GM12801 (cell line): ENCODE results near the gene RNF113A.

Experiments
- TF ChIP-seq, protein P1 (sequence below): IDR thresholded peaks from one replicate; pipeline ENCODE4 v1.5.1; 2011; ENCODE audit warnings: control low read depth; ENCODE audit not compliant: insufficient read length; ENCODE audit errors: extremely low read depth

The RNF113A gene

GRCh38 chrX:119853444-119853843 is 18.1 kb downstream of the RNF113A start:
- TF ChIP-seq, protein P1, sequence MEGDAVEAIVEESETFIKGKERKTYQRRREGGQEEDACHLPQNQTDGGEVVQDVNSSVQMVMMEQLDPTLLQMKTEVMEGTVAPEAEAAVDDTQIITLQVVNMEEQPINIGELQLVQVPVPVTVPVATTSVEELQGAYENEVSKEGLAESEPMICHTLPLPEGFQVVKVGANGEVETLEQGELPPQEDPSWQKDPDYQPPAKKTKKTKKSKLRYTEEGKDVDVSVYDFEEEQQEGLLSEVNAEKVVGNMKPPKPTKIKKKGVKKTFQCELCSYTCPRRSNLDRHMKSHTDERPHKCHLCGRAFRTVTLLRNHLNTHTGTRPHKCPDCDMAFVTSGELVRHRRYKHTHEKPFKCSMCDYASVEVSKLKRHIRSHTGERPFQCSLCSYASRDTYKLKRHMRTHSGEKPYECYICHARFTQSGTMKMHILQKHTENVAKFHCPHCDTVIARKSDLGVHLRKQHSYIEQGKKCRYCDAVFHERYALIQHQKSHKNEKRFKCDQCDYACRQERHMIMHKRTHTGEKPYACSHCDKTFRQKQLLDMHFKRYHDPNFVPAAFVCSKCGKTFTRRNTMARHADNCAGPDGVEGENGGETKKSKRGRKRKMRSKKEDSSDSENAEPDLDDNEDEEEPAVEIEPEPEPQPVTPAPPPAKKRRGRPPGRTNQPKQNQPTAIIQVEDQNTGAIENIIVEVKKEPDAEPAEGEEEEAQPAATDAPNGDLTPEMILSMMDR = no peak

DNA sequence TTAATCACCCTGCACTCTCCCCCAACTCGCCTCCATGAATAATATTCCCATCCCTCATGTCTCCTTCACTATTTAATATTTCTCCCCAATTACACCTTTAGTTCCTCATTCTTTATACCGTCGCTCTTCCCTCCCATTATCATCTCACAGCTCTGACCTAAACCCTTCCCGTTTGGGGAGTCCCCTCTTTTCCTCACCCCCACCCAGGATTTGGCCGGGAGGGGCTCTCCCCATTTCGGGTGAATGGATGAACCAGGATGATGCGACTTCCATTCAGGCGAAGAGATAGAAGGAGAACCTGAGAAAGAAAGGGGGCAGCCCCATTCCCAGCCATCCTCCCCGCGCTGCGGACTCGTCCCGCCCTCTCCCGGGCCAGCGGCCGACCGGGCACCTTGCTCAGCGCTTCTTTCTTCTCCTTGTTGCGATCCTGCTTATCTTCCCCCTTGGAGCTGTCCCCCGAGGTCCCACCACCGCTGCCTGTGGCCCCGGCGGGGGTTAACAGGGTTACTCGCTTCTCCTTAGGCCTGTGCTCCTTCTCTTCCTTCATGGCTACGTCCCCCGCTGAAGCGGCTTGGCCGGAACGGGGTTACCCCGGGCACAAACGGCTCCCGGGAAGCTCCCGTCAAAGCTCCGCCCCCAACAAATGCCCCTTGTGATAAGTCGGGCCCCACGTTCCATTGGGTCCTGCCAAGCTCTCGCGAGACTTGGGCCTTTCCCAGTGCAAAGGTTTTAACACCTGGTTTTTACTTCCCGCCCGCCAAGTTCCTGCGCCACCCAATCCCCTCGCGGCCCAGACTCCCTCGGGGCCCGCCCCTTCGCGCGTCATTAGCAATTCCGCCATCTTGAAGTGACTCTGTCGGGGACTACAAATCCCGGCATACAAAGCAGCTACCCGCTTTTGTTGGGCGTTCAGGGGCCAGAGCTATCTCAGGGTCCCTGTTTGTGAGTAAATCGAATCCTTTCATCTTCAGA is 18.9 kb downstream of the RNF113A start, which contains the start of gene UPF3B:
Gene UPF3B, minus strand, starts transcription at position 582 of the 972 bp plus-strand sequence. Its CDS starts 35 bp downstream, at position 547.
- TF ChIP-seq, protein P1 = no peak

- TF ChIP-seq, protein P1 = no peak
These were observed 37.6 kb downstream of the RNF113A start for GRCh38 chrX:119833905-119834304.

DNA sequence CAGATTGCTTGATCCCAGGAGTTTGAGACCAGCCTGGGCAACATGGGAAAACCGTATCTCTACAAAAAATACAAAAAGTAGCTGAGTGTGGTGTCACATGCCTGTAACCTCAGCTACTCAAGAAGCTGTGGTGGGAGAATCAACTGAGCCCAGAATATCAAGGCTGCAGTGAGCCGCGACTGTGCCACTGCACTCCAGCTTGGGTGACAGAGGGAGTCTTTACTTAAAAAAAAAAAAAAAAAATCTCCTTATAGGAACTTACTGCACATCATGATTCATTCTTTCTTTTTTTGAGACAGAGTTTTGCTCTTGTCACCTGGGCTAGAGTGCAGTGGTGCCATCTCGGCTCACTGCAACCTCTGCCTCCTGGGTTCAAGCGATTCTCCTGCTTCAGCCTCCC is 43.1 kb downstream of the RNF113A start:
- TF ChIP-seq, protein P1 = no peak

- TF ChIP-seq, protein P1 = no peak
These were observed 45.1 kb downstream of the RNF113A start for GRCh38 chrX:119826399-119826959.
